Dendritic cell treated with granulocyte-macrophage colony-stimulating factor and Interleukin-4, amounts not matched to agents 40 ng/mL and 50 ng/mL, for 4 days (primary cell): ENCODE measurements around the gene PIK3R2.
A peak's percentile ranks its signal among the peaks of the same experiment; 100 is the strongest.

Experiments
- H3K27ac Mint-ChIP-seq: one replicate; pipeline ENCODE4 v1.8.0; 2022; ENCODE audit warnings: mild to moderate bottlenecking, mixed read lengths
- H3K27me3 Mint-ChIP-seq: one replicate; pipeline ENCODE4 v1.8.0; 2022; ENCODE audit warnings: mild to moderate bottlenecking, mixed read lengths
- H3K36me3 Mint-ChIP-seq: one replicate; pipeline ENCODE4 v1.8.0; 2022; ENCODE audit warnings: low read depth, mixed read lengths
- H3K4me1 Mint-ChIP-seq: one replicate; pipeline ENCODE4 v1.8.0; 2022; ENCODE audit warnings: low read depth, mixed read lengths
- H3K4me3 Mint-ChIP-seq: one replicate; pipeline ENCODE4 v1.8.0; 2022; ENCODE audit warnings: mild to moderate bottlenecking, moderate library complexity, mixed read lengths
- H3K9me3 Mint-ChIP-seq: one replicate; pipeline ENCODE4 v1.8.0; 2022; ENCODE audit warnings: mixed read lengths
- intact Hi-C: fragments of 100-400 bp; cut with micrococcal nuclease; formaldehyde crosslinking; loops from one replicate; pipeline ENCODE4 v1.15.0; 2022

PIK3R2 gene

DNA sequence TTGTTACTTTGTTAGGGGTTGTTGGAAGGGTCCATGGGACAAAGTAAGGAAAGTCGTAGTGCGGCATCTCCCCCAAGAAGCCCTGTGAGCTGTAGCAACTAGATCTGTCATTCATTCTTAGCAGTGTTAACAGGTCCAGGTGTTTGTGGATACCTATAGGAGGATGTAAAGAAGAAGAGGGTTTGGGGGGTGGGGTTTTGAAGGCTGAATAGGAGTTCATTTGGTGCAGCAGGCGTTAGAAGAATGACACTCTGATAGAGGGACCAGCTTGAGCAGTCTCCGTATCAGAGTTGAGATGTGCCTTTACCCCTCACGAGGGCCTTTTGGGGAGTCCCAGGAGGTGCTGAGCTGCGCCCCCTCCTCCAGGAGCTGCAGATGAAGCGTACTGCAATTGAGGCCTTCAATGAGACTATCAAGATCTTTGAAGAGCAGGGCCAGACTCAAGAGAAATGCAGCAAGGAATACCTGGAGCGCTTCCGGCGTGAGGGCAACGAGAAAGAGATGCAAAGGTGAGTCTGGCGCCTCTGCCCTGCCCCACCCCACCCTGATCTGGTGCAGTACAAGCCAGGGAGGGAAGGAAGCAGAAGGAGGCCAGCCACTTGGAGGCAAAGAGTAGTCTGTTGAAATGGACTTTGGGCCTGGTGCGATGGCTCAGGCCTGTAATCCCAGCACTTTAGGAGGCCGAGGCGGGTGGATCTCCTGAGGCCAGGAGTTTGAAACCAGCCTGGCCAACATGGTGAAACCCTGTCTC is 13.0 kb downstream of the PIK3R2 start:
- H3K4me1 Mint-ChIP-seq, result peaks cover 44% of the 10 kb centered on the region
- H3K9me3 Mint-ChIP-seq, result no peaks in the 10 kb centered on the region
- H3K36me3 Mint-ChIP-seq, result peaks cover 82% of the 10 kb centered on the region
- no peak overlapping the region for H3K27ac Mint-ChIP-seq
- H3K4me3 Mint-ChIP-seq, result no peak overlapping the region
- intact Hi-C loops, result loop anchor here (5.0 kb wide), 1 partner anchor 54 kb away; no protein-coding TSS in a partner anchor
- H3K27me3 Mint-ChIP-seq, result no peaks in the 10 kb centered on the region

GRCh38 chr19:18167011-18167410 is 14.0 kb downstream of the PIK3R2 start:
- H3K36me3 Mint-ChIP-seq, result peaks cover 83% of the 10 kb centered on the region
- peaks cover 47% of the 10 kb centered on the region for H3K4me1 Mint-ChIP-seq
- H3K27ac Mint-ChIP-seq, result no peak overlapping the region
- H3K4me3 Mint-ChIP-seq, result no peak overlapping the region
- no peaks in the 10 kb centered on the region for H3K9me3 Mint-ChIP-seq
- intact Hi-C loops, result loop anchor here (5.0 kb wide), 1 partner anchor 55 kb away; no protein-coding TSS in a partner anchor
- no peaks in the 10 kb centered on the region for H3K27me3 Mint-ChIP-seq

GRCh38 chr19:18167975-18168645 is 15.1 kb downstream of the PIK3R2 start:
- Mint-ChIP-seq H3K4me3 (peak overlapping the region; percentile 34), H3K9me3 (no peaks in the 10 kb centered on the region), H3K36me3 (peaks cover 72% of the 10 kb centered on the region), H3K27ac (peak overlapping the region; percentile 99), H3K27me3 (no peaks in the 10 kb centered on the region), H3K4me1 (peaks cover 55% of the 10 kb centered on the region)
- intact Hi-C loops, result loop anchor here (5.0 kb wide), 1 partner anchor 56 kb away; no protein-coding TSS in a partner anchor

- peaks cover 59% of the 10 kb centered on the region for H3K4me1 Mint-ChIP-seq
- intact Hi-C loops, result loop anchor here (5.0 kb wide), 1 partner anchor 57 kb away; no protein-coding TSS in a partner anchor
Measured at GRCh38 chr19:18168673-18169381, 15.9 kb downstream of the PIK3R2 start.

GRCh38 chr19:18170714-18171255 is 17.8 kb downstream of the PIK3R2 start:
- Mint-ChIP-seq H3K9me3 (no peaks in the 10 kb centered on the region), H3K4me3 (peak overlapping the region; percentile 73), H3K27me3 (no peaks in the 10 kb centered on the region), H3K27ac (peak overlapping the region; percentile 99), H3K4me1 (peaks cover 68% of the 10 kb centered on the region), H3K36me3 (peaks cover 69% of the 10 kb centered on the region)
- intact Hi-C loops, result loop anchor here (10.0 kb wide), 1 partner anchor 166 kb away; the partner anchor contains the start of gene ARRDC2

More at GRCh38 chr19:18168673-18169381, 15.9 kb downstream of the PIK3R2 start:
- Mint-ChIP-seq H3K27ac (peak overlapping the region; percentile 99), H3K36me3 (peaks cover 69% of the 10 kb centered on the region), H3K4me3 (no peak overlapping the region), H3K9me3 (no peaks in the 10 kb centered on the region), H3K27me3 (no peaks in the 10 kb centered on the region)

DNA sequence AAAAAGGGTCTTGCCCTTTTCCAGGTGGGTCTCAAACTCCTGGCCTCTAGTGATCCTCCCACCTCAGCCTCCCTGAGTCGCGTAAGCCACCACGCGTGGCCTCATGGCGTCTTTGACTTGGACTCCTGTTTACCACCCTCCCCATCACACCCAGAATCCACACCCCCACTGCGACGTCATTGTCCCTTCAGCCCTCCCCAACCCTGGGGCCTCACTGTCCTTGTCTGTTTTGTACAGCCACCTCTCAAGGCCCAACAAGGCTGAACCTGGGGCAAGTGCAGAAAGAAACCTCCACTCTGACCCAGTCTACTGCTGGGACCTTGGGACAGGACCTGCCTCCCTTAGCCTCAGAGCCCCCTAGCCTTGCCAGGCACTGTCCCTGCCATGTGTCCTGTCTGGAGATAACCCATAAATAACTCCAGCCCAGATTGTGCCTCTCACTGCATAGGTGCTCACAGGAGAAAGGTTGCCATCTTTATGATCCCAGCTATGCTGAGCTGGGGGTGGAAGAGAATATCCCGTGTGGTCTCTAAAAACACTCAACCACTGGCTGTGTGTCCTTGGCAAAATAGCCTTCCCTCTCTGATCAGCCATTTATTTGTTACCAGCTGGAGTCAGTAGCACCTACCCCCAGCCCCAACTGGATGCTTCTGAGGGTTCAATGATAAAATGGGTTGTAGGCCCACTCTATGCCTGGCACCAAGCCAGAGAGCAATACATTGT is 18.8 kb downstream of the PIK3R2 start:
- no peaks in the 10 kb centered on the region for H3K27me3 Mint-ChIP-seq
- H3K4me1 Mint-ChIP-seq, result peaks cover 75% of the 10 kb centered on the region
- peaks cover 69% of the 10 kb centered on the region for H3K36me3 Mint-ChIP-seq
- intact Hi-C loops, result loop anchor here (2.0 to 10.0 kb wide), 2 partner anchors 21 to 167 kb away; partner anchors contain the start of genes ARRDC2 and MPV17L2
- H3K27ac Mint-ChIP-seq, result peak overlapping the region; percentile 99
- peak overlapping the region; percentile 47 for H3K4me3 Mint-ChIP-seq
- no peaks in the 10 kb centered on the region for H3K9me3 Mint-ChIP-seq

DNA sequence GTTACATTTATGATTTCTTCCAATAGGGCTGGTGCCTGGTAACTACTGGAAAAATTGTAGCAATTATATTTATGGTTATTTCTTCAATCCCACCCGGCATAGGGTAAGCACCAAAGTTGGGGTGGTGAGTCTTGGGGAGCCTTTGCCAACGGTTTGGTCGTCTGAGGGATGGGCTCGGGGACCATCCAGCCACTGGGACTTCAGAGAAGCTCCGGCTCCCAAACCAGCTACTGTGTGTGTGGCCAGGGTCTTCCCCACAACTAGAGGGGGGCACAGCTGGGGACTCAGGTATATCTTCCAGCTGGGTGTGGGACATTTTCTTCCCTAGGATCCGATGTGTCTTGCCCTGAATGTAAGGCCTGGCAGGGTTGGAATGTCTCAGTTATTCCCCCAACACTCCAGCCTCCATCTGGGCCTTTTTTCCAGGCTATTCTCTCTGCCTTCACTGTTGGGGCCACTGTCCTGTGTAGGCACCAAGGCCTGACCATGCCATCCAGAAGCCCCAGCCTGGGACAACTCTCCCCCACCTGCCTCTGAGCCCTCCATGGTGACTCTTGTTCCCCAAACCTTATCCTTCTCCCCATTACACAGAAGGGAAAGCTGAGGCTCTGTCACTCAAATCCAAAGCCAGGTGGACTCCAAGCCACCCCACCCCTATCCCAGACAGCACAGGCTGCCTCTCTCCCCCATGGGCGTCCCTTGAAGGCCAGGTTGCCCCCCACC is 19.5 kb downstream of the PIK3R2 start:
- intact Hi-C loops, result loop anchor here (1.0 to 10.0 kb wide), 3 partner anchors 20 to 168 kb away; partner anchors contain the start of genes ARRDC2, MPV17L2 and RAB3A
- Mint-ChIP-seq H3K4me1 (peaks cover 83% of the 10 kb centered on the region), H3K36me3 (peaks cover 69% of the 10 kb centered on the region), H3K27me3 (no peaks in the 10 kb centered on the region), H3K27ac (peak overlapping the region; percentile 99), H3K9me3 (no peaks in the 10 kb centered on the region), H3K4me3 (peak overlapping the region; percentile 96)

GRCh38 chr19:18173054-18173571 is 20.1 kb downstream of the PIK3R2 start:
- intact Hi-C loops, result loop anchor here (1.0 to 10.0 kb wide), 3 partner anchors 20 to 168 kb away; partner anchors contain the start of genes ARRDC2, MPV17L2 and RAB3A
- peak overlapping the region; percentile 96 for H3K4me3 Mint-ChIP-seq
- H3K27me3 Mint-ChIP-seq, result no peaks in the 10 kb centered on the region
- peaks cover 69% of the 10 kb centered on the region for H3K36me3 Mint-ChIP-seq
- H3K4me1 Mint-ChIP-seq, result peaks cover 84% of the 10 kb centered on the region
- peak overlapping the region; percentile 99 for H3K27ac Mint-ChIP-seq
- H3K9me3 Mint-ChIP-seq, result no peaks in the 10 kb centered on the region

GRCh38 chr19:18173572-18174288 is 20.8 kb downstream of the PIK3R2 start, which contains the start of gene IFI30:
Gene IFI30 (plus strand): TSS chr19:18173813. CDS start chr19:18173842, 29 bp downstream.
- Mint-ChIP-seq H3K4me3 (peak within 1 kb of the TSS; percentile 96), H3K9me3 (no peaks in the 10 kb centered on the region), H3K4me1 (peaks cover 84% of the 10 kb centered on the region), H3K27ac (peak within 1 kb of the TSS; percentile 99), H3K36me3 (peaks cover 69% of the 10 kb centered on the region), H3K27me3 (no peaks in the 10 kb centered on the region)
- intact Hi-C loops, result loop anchor here (1.0 to 10.0 kb wide), 3 partner anchors 19 to 169 kb away; partner anchors contain the start of genes ARRDC2, MPV17L2 and RAB3A

DNA sequence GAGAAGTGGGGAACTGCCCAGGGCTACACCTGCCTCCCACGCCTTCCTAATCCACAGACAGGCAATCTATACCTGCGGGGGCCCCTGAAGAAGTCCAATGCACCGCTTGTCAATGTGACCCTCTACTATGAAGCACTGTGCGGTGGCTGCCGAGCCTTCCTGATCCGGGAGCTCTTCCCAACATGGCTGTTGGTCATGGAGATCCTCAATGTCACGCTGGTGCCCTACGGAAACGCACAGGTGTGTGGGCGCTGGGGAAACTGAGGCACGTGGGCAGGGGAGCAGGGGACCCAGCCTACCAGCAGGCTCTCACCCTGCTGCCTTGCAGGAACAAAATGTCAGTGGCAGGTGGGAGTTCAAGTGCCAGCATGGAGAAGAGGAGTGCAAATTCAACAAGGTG is 22.0 kb downstream of the PIK3R2 start:
- H3K36me3 Mint-ChIP-seq, result peaks cover 67% of the 10 kb centered on the region
- peak overlapping the region; percentile 99 for H3K27ac Mint-ChIP-seq
- peak overlapping the region; percentile 96 for H3K4me3 Mint-ChIP-seq
- no peaks in the 10 kb centered on the region for H3K27me3 Mint-ChIP-seq
- H3K4me1 Mint-ChIP-seq, result peaks cover 83% of the 10 kb centered on the region
- intact Hi-C loops, result loop anchor here (10.0 kb wide), 1 partner anchor 170 kb away; the partner anchor contains the start of gene ARRDC2
- H3K9me3 Mint-ChIP-seq, result no peaks in the 10 kb centered on the region

GRCh38 chr19:18176367-18177310 is 23.7 kb downstream of the PIK3R2 start:
- intact Hi-C loops, result loop anchor here (10.0 kb wide), 1 partner anchor 172 kb away; the partner anchor contains the start of gene ARRDC2
- peak overlapping the region; percentile 61 for H3K27ac Mint-ChIP-seq
- H3K4me3 Mint-ChIP-seq, result peak overlapping the region; percentile 96
- H3K27me3 Mint-ChIP-seq, result no peaks in the 10 kb centered on the region
- peaks cover 76% of the 10 kb centered on the region for H3K4me1 Mint-ChIP-seq
- peaks cover 65% of the 10 kb centered on the region for H3K36me3 Mint-ChIP-seq
- no peaks in the 10 kb centered on the region for H3K9me3 Mint-ChIP-seq
